Measurements from ENCODE around the gene PCDHGA6.

GRCh38 chr5:141393267-141393666 lies 19.6 kb downstream of the PCDHGA6 start:
- no peak for TF ChIP-seq CTCF (conservative IDR thresholded peaks at IDR 0.05 in 1 of 2, IDR thresholded peaks at IDR 0.05 in 1 of 2; ENCODE audit: low read depth in 1 of 2, low read length in 2 of 2)
- no peak for TF ChIP-seq EZH2 (IDR thresholded peaks at IDR 0.05; ENCODE audit: low read length, missing control alignments)
